ENCODE results near the gene HES6. TPM values are rescaled to one million over a fixed set of nuclear protein-coding genes. Genes with fewer than 3 reads are reported as not detected.

HES6 gene
- total RNA-seq, 2 experiments from 2014 or later: 5.2 to 5.6 TPM

GRCh38 chr2:238286987-238287736 lies 47.3 kb upstream of the HES6 start:
- peak overlapping the region; percentile 87 for H3K27ac Mint-ChIP-seq

GRCh38 chr2:238286551-238286950 lies 46.7 kb upstream of the HES6 start:
- ChIA-PET POLR2A (interaction anchor here (0.9 kb wide), 1 partner anchor 288 kb away, joined by 3 read pairs; no protein-coding TSS in a partner anchor), CTCF (interaction anchor here (0.7 to 5.3 kb wide), 4 partner anchors 23 to 242 kb away, joined by 3 to 29 read pairs (median 3); no protein-coding TSS in a partner anchor)
- DNase-seq (peak; percentile 21), ATAC-seq (no peak)
- peaks cover 45% of the 10 kb centered on the region for H3K4me1 Mint-ChIP-seq (ENCODE audit: low read depth)
- peaks cover 2% of the 10 kb centered on the region for H3K36me3 Mint-ChIP-seq (ENCODE audit: low read depth)
- no peaks in the 10 kb centered on the region for H3K9me3 Mint-ChIP-seq
- no peak for TF ChIP-seq CTCF (IDR thresholded peaks at IDR 0.05)
- peak overlapping the region; percentile 83 for H3K4me3 Mint-ChIP-seq
- no peak overlapping the region for H3K27ac Mint-ChIP-seq
- no peaks in the 10 kb centered on the region for H3K27me3 Mint-ChIP-seq
- intact Hi-C loops (cut with micrococcal nuclease): no loop called here

More at GRCh38 chr2:238286987-238287736, 47.3 kb upstream of the HES6 start:
- ATAC-seq (no peak), DNase-seq (peak; percentile 53)
- H3K4me1 Mint-ChIP-seq (ENCODE audit: low read depth): peaks cover 44% of the 10 kb centered on the region
- intact Hi-C loops (cut with micrococcal nuclease): no loop called here
- POLR2A ChIA-PET: interaction anchor here (0.9 to 2.3 kb wide), 5 partner anchors 8 to 289 kb away, joined by 3 to 9 read pairs (median 4); no protein-coding TSS in a partner anchor
- no peaks in the 10 kb centered on the region for H3K27me3 Mint-ChIP-seq
- peaks cover 2% of the 10 kb centered on the region for H3K36me3 Mint-ChIP-seq (ENCODE audit: low read depth)
- CTCF ChIA-PET: interaction anchor here (0.9 to 2.6 kb wide), 4 partner anchors 24 to 70 kb away, joined by 3 to 12 read pairs (median 3); no protein-coding TSS in a partner anchor
- no peak for TF ChIP-seq CTCF (IDR thresholded peaks at IDR 0.05)
- peak overlapping the region; percentile 83 for H3K4me3 Mint-ChIP-seq
- no peaks in the 10 kb centered on the region for H3K9me3 Mint-ChIP-seq

- Mint-ChIP-seq H3K27ac (no peak overlapping the region), H3K4me1 (ENCODE audit: low read depth) (peaks cover 47% of the 10 kb centered on the region), H3K4me3 (no peak overlapping the region), H3K27me3 (no peaks in the 10 kb centered on the region), H3K9me3 (no peaks in the 10 kb centered on the region), H3K36me3 (ENCODE audit: low read depth) (peaks cover 2% of the 10 kb centered on the region)
- CTCF ChIA-PET: interaction anchor here (0.7 to 5.3 kb wide), 5 partner anchors 22 to 243 kb away, joined by 3 to 29 read pairs (median 3); no protein-coding TSS in a partner anchor
- intact Hi-C loops (cut with micrococcal nuclease): no loop called here
- ATAC-seq: no peak
- POLR2A ChIA-PET: no interaction called here
- no peak for TF ChIP-seq CTCF (IDR thresholded peaks at IDR 0.05)
- DNase-seq: no peak
Measured at GRCh38 chr2:238286095-238286494, 46.3 kb upstream of the HES6 start.

- POLR2A ChIA-PET: no interaction called here
- DNase-seq: no peak
- CTCF ChIA-PET: interaction anchor here (1.4 to 5.3 kb wide), 2 partner anchors 22 to 28 kb away, joined by 3 to 29 read pairs; no protein-coding TSS in a partner anchor
- intact Hi-C loops (cut with micrococcal nuclease): no loop called here
- ATAC-seq: no peak
- Mint-ChIP-seq H3K9me3 (no peaks in the 10 kb centered on the region), H3K27ac (no peak overlapping the region), H3K36me3 (ENCODE audit: low read depth) (peaks cover 2% of the 10 kb centered on the region), H3K4me3 (no peak overlapping the region), H3K4me1 (ENCODE audit: low read depth) (peaks cover 48% of the 10 kb centered on the region), H3K27me3 (no peaks in the 10 kb centered on the region)
- TF ChIP-seq CTCF (IDR thresholded peaks at IDR 0.05): no peak
Measured at GRCh38 chr2:238285653-238286082, 45.8 kb upstream of the HES6 start.
